NT2/D1 (cell line): ENCODE results near the gene GCM1.

ENCODE experiments used
- DNase-seq: peaks from one replicate; pipeline ENCODE4 v3.0.0-alpha.2; 2011; ENCODE audit warnings: low read depth, low spot score
- H3K27me3 ChIP-seq: 2 replicates; pipeline ENCODE4 v1.6.0; 2011; ENCODE audit warnings: mild to moderate bottlenecking; ENCODE audit not compliant: insufficient read length, insufficient read depth
- H3K36me3 ChIP-seq: 2 replicates; pipeline ENCODE4 v1.6.1; 2011; ENCODE audit warnings: mild to moderate bottlenecking, low read length, mixed read lengths; ENCODE audit not compliant: insufficient read depth, insufficient read length
- H3K4me1 ChIP-seq: 2 replicates; pipeline ENCODE4 v1.5.1; 2011; ENCODE audit not compliant: insufficient read depth, insufficient read length
- H3K4me3 ChIP-seq: 2 replicates; pipeline ENCODE4 v1.5.1; 2011; ENCODE audit warnings: low read depth; ENCODE audit not compliant: insufficient read length
- H3K9ac ChIP-seq: 2 replicates; pipeline ENCODE4 v1.6.0; 2011; ENCODE audit warnings: low read depth; ENCODE audit not compliant: insufficient read length
- H3K9me3 ChIP-seq: 2 replicates; pipeline ENCODE4 v1.5.1; 2011; ENCODE audit warnings: mild to moderate bottlenecking, low read length; ENCODE audit not compliant: insufficient read depth
- SUZ12 ChIP-seq: IDR thresholded peaks from 2 replicates; pipeline ENCODE4 v1.6.1; 2011; ENCODE audit not compliant: insufficient read length, insufficient read depth; ENCODE audit errors: extremely low read depth
- YY1 ChIP-seq: IDR thresholded peaks from 2 replicates; pipeline ENCODE4 v1.6.1; 2011; ENCODE audit not compliant: insufficient read length, insufficient read depth
- ZNF274 ChIP-seq: IDR thresholded peaks from 2 replicates; pipeline ENCODE4 v1.6.1; 2011; ENCODE audit warnings: mild to moderate bottlenecking, low read depth, low read length

The GCM1 gene

DNA sequence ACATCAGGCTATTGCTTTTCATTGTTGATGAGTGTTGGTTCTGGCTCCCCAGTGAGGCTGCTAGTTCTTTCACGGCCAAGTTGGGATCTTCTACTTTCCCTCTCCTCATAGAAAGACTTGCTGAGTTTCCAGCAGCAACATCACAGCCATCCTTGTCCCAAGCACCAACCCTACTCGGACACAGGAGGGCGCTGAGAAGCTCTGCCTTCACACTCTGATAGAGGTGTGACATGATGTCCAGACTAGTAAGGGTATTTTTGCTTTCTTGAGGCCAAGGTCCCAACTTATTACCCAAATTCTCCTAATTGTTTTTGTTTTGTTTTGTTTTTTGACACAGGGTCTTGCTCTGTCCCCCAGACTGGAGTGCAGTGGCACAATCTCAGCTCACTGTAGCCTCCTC, 3.0 kb upstream of the GCM1 start:
- TF ChIP-seq ZNF274 (no peak), YY1 (no peak), SUZ12 (no peak)
- peak; percentile 20 for DNase-seq

DNA sequence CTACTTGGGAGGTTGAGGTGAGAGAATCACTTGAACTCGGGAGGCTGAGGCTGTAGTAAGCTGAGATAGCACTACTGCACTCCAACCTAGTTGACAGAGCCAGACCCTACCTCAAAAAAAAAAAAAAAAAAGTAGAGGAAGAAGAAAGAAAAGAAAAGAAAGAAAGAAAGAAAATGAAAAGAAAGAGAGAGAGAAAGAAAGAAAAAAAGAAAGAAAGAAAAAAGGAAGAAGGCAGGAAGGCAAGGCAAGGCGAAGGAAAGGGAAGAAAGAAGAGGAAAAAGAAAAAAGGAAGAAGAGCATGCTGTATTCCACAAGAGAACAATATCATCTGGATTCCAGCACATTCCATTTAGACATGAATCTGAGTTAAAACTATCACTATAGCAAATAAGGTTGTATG, 3.8 kb downstream of the GCM1 start:
- DNase-seq, result no peak
- H3K4me3 ChIP-seq, result no peak overlapping the region
- H3K9me3 ChIP-seq, result no peaks in the 10 kb centered on the region
- no peaks in the 10 kb centered on the region for H3K36me3 ChIP-seq
- no peak for TF ChIP-seq SUZ12
- TF ChIP-seq ZNF274, result no peak
- no peak for TF ChIP-seq YY1
- H3K4me1 ChIP-seq, result no peaks in the 10 kb centered on the region
- no peak overlapping the region for H3K9ac ChIP-seq
- H3K27me3 ChIP-seq, result no peaks in the 10 kb centered on the region

More for the DNA sequence above, 3.0 kb upstream of the GCM1 start:
- no peaks in the 10 kb centered on the region for H3K9me3 ChIP-seq
- H3K4me1 ChIP-seq, result no peaks in the 10 kb centered on the region
- no peaks in the 10 kb centered on the region for H3K27me3 ChIP-seq
- H3K9ac ChIP-seq, result no peak overlapping the region
- H3K36me3 ChIP-seq, result no peaks in the 10 kb centered on the region
- no peak overlapping the region for H3K4me3 ChIP-seq

DNA sequence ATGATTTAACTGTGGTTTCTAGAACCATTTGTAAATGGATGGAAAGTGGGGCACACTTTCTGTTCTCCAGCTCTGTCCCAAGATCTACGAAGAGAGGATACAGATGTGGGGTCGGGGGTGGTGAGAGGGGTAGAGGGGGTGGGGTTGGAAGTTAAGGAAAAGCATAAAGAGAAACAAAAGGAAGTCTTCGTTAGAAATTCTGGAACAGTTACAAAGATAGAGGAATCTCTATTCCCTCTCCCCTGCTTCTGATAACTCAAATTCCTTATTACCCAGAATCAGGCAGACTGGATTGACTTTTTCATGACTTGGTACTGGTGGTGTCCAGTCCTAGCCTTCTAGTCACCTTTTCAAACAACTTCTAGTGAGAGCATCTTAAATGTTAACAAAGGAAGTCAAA, 4.9 kb downstream of the GCM1 start:
- no peak overlapping the region for H3K4me3 ChIP-seq
- H3K9me3 ChIP-seq, result no peaks in the 10 kb centered on the region
- TF ChIP-seq SUZ12 (no peak), ZNF274 (no peak), YY1 (no peak)
- no peaks in the 10 kb centered on the region for H3K27me3 ChIP-seq
- no peak overlapping the region for H3K9ac ChIP-seq
- no peaks in the 10 kb centered on the region for H3K4me1 ChIP-seq
- DNase-seq, result no peak
- no peaks in the 10 kb centered on the region for H3K36me3 ChIP-seq

DNA sequence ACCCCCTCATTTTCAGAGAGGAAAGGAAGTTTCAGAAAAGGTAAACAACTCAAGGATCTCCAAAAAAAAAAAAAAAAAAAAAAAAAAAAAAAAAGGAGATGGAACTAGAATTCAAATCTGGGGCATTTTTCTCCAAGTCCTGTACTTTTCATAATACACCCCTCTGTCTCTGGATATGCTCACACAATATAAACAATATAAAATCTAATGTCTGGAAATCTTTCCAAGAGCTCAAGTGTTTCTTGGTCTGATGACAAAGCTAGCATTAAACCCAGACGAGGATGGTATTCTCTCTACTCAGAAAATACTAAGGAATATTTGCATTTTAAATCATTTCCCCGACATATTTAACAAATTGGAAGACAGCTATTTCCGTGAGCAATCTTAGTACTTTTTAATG, 5.8 kb downstream of the GCM1 start:
- H3K36me3 ChIP-seq, result no peaks in the 10 kb centered on the region
- no peak for TF ChIP-seq SUZ12
- no peak for TF ChIP-seq ZNF274
- TF ChIP-seq YY1, result no peak
- H3K4me3 ChIP-seq, result no peak overlapping the region
- H3K27me3 ChIP-seq, result no peaks in the 10 kb centered on the region
- H3K9ac ChIP-seq, result no peak overlapping the region
- no peak for DNase-seq
- H3K4me1 ChIP-seq, result no peaks in the 10 kb centered on the region
- no peaks in the 10 kb centered on the region for H3K9me3 ChIP-seq

DNA sequence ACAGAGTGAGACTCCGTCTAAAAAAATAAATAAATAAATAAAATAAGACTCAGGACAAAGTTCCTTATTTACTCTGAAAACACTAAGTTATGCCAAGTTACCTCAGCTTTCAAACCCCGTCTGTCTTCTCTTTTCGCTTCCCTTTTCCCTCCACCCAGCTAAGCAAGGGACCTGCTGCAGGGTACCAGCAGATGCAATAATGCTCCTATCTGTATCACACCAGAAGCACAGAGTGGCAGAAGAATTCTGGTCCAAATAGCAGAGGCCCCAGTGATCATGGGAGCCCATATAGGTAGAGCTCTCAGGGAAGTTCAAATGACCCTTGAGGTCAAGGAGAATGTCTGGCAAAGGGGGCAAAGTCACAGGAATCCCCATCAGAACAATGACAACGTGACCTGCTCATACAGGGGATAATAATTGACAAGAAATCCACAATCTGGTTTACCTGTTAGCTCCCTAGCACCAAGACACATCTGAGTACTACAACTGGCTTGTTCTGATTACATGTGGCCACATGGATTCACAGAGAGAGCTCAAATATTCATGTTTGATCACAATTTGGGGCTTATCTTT, 8.7 kb downstream of the GCM1 start:
- Histone ChIP-seq H3K27me3 (no peaks in the 10 kb centered on the region), H3K9me3 (no peaks in the 10 kb centered on the region), H3K4me3 (no peak overlapping the region), H3K36me3 (no peaks in the 10 kb centered on the region), H3K4me1 (no peaks in the 10 kb centered on the region), H3K9ac (no peak overlapping the region)
- TF ChIP-seq SUZ12 (no peak), ZNF274 (no peak), YY1 (no peak)
- DNase-seq, result no peak

DNA sequence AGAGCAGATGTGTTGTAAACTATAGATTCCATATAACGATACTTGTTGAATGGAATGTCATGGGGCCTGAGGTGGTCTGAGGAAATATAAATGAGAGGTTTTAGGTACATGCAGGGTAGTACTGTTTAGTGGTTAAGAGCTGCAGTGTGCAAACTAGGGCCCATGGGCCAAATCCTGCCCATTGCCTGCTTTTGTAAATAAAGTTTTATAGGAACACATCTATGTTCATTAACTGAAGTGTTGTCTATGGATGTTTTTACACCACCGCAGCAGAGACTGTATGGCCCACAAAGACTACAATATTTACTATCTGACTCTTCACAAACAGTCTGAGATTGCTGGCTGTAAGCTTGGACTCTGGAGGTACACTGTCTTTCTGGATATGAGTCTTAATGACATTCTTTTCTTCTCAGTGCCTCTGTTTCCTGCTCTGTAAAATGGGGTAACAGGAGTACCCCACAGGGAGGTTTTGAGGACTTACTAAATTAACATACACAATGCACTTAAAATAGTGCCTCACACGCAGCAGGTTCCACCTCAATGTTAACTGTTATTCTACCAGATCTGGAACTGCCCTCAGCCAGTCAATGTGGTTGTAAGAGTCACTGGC, 12.5 kb downstream of the GCM1 start:
- no peaks in the 10 kb centered on the region for H3K9me3 ChIP-seq
- H3K27me3 ChIP-seq, result no peaks in the 10 kb centered on the region
- no peaks in the 10 kb centered on the region for H3K4me1 ChIP-seq
- TF ChIP-seq YY1 (no peak), SUZ12 (no peak), ZNF274 (no peak)
- no peak overlapping the region for H3K9ac ChIP-seq
- DNase-seq, result no peak
- H3K4me3 ChIP-seq, result no peak overlapping the region
- H3K36me3 ChIP-seq, result no peaks in the 10 kb centered on the region

DNA sequence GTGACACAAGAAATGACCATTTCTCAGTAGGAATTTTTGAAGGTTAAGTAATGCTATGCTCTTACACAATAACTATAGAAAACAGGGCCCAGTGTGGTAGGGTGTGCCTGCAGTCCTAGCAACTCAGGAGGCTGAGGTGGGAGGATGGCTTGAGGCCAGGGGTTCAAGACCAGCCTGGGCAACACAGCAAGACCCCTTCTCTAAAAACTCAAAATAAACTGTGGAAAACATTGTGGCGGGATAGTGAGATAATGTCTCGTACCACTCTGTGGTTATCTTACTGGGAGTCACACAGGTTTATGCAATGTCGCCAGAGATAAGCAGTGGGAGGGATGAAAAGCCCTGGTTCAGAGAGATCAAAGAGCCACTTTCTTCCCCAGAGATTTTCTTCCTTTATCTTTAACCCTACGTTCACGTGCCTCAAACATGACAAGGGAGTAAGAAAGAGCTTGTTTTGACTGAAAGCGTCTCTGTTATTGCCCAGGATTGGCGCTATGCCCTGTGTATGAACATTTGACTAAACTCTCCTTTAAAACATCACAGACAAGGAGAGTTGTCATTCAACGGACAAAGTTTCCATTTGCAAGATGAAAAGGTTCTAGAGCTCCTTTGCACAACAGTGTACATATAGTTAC, 13.9 kb downstream of the GCM1 start:
- DNase-seq, result no peak
- H3K4me1 ChIP-seq, result no peaks in the 10 kb centered on the region
- H3K27me3 ChIP-seq, result no peaks in the 10 kb centered on the region
- H3K9me3 ChIP-seq, result no peaks in the 10 kb centered on the region
- H3K4me3 ChIP-seq, result no peak overlapping the region
- no peak for TF ChIP-seq ZNF274
- no peak for TF ChIP-seq SUZ12
- TF ChIP-seq YY1, result no peak
- H3K9ac ChIP-seq, result no peak overlapping the region
- no peaks in the 10 kb centered on the region for H3K36me3 ChIP-seq
